Measurements from ENCODE around the gene CNPY2.
"Not testable (repeated sequence)": the region's sequence is repeated elsewhere in the genome, so short reads cannot be mapped to it uniquely, and the experiment has no call there.

The CNPY2 gene

DNA sequence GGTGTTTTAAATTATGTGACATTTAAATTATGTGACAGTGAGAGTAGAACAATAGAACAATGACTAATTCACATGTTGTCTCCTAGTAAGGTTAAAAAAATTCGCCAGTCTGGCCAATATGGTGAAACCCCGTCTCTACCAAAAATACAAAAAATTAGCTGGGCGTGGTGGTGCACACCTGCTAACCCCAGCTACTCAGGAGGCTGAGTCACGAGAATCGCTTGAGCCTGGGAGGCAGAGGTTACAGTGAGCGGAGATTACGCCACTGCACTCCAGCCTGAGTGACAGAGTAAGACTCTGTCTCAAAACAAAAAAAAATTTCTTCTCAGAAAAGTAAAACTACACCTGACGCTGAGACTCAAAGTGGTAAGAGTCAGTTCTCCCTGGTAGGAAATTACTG lies 18.4 kb downstream of the CNPY2 start:
- DNase-seq (no peak), ATAC-seq (no peak)

DNA sequence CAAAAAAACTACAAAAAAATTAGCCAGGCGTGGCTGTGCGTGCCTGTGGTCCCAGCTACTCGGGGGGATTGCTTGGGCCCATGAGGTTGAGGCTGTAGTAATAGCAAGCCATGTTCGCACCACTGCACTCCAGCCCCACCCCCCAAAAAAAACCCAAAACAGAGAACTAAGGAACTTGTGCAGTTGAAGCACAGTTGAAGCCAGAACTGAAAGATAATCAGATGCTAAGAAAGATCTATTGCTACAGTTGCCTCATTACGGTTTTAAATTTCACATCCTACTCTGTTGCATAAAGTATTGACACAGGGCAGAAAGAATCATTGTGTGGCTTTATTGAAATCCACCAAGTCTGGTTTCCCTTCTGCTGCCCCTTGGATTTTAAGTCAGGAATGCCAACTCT lies 19.5 kb downstream of the CNPY2 start:
- ATAC-seq (no peak), DNase-seq (no peak)

DNA sequence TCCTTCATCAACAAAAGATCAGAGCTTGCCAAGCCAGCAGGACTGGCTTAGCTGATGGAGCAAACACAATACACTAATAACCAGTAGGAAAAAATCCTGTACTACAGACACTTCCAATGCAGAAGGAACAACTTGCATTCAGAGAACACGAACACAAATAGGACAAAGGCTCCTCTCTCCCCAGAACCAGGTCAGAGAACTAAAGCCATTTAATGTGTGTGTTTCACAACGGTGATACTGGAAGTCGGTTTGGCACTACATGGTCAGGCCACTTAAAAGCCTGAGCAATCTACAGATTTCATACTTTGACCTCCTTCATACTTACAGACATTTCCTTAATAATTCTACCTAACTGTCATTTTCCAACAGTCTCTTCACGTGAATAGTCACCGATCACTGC lies 22.0 kb downstream of the CNPY2 start:
- DNase-seq (no peak), ATAC-seq (no peak)

DNA sequence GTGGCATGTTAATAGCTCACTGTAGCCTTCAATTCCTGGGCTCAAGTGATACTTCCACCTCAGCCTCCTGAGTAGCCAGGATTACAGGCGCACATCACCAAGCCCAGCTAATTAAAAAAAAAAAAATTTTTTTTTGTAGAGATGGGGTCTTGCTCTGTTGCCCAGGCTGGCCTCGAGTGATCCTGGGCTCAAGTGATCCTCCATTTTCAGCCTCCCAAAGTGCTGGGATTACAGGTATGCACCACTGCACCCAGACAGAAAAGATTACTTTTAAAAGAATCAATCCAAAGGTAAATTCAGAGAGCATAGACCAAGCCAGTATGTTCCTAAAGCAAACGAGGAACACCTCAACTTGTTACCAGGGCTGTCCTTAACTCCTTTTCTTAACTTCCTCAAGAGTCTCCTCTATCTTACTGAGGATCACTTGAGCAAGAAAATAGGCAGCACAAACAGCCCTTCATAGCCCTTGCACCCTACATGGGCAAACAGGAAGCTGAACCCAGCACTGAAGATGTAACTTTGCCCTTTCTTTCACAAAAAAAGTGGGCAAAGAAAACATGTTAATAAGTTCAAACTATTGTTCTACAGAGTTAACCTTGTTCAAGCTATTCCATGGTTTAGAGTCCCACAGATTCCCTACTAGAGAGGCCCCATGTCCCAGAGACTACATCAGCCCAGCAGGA lies 26.9 kb downstream of the CNPY2 start:
- no peak for DNase-seq
- ATAC-seq: no peak

DNA sequence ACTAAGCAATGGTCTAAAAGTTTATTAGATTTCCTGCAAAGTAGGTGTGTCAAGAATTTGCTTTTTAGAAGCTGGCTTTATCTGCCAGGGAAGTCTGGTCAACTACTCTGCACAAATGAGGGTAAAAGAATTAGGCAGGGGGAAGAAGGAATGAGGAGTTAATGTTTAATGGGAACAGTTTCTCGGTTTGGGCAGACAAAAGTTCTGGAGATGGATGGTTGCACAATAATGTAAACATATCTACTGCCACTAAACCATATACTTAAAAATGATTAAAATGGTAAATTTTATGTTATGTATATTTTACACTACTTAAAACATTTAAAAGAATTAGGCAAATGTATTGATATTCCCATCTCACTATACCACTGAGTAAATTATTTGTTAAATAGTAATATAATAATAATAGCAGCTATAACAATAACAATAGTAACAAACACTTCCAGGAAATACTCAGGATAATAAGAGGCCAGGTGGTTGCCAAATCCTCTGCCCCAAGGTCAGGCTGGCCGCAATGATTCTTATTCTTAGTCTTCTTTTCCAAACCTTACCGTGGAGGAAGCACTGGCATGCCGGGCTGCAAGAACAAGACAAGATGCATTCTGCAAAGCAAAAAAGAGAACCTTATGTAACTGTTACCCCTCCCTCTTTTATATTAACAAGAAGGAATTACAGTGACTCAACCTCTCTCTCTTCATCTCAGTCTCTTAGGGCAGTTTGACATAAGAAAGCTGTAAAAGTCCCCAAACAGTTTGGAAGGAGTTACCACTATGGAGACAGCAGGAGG lies 29.6 kb downstream of the CNPY2 start:
- DNase-seq: no peak
- no peak for ATAC-seq

DNA sequence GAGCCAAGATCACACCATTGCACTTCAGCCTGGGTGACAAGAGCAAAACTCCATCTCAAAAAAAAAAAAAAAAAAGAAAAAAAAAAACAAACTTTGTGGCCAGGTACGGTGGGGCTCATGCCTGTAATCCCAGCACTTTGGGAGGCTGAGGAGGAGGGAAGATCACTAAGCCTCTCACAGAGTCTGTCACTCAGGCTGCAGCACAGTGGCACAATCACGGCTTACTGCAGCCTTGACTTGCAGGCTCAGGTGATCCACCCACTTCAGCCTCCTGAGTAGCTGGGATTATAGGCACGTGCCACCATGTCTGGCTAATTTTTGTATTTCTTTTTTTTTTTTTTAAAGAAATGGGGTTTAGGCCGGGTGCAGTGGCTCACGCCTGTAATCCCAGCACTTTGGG lies 31.5 kb downstream of the CNPY2 start:
- ATAC-seq, DNase-seq: not testable (repeated sequence)

DNA sequence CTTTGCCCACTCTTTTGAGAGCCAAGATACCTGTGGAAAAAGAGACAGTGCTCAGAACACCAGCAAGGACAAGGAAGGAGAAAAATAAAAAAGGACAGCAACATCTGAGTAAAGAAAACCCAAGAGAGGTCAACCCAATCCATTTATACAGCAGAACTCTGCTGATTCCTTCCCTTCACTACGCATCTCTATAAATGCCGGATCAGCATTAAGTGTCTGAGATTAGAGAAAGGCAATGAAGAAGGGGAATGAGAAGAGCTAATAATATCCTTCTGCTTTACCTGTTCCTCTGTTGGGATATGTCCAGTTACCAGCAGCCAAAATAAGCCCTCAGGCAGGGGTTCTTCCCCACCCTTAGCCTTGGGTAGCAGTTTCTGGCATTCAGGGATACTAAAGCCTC lies 33.2 kb downstream of the CNPY2 start:
- ATAC-seq (no peak), DNase-seq (no peak)

DNA sequence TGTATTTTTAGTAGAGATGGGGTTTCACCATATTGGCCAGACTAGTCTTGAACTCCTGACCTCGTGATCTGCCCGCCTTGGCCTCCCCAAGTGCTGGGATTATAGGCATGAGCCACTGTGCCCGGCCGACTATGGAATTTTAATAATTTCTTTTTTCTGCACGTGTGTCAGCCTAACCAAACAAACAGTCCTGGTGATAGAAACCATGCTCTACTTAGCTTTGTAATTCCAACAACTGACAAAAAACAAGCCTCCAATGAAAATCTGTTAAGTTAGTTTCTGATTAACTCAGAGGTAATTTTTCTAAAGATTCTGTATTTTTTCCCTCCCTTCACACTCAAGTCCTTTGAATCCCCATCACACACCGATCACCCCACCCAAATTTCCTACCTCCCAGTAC lies 33.8 kb downstream of the CNPY2 start:
- ATAC-seq (no peak), DNase-seq (no peak)

DNA sequence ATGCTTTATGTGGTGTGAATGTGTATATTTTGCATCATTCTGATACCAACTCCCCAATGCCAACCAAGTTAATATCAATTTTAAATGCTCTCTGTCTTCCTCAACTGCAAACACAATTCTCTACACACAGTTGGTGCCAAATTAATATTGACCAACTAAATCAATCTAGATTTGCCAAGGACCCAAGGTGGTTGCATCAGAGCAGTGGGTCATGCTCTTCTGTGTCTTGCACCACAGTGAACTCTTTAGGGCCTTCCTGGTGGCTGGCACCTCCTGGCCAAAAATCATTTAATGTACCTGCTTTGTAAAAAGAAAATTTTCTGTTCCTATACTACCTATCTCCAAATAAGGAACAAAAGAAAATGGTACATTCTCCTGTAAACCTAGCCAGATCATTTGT lies 34.9 kb downstream of the CNPY2 start:
- ATAC-seq (no peak), DNase-seq (no peak)

DNA sequence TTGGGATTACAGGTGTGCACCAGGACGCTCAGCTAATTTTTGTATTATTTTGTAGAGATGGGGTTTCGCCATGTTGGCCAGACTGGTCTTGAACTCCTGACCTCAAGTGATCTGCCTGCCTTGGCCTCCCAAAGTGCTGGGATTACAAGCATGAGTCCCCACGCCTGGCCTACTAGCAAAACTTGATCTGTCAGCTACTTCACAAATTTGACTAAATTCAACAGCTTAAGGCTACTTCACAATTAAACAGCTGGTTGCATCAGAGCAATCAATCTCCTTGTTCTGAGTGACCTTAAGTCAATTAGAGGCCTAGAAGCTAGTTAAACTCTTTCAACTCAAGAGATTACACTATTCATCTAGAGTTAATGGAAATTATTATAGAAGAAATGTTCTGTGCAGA lies 36.9 kb downstream of the CNPY2 start:
- DNase-seq (no peak), ATAC-seq (no peak)

DNA sequence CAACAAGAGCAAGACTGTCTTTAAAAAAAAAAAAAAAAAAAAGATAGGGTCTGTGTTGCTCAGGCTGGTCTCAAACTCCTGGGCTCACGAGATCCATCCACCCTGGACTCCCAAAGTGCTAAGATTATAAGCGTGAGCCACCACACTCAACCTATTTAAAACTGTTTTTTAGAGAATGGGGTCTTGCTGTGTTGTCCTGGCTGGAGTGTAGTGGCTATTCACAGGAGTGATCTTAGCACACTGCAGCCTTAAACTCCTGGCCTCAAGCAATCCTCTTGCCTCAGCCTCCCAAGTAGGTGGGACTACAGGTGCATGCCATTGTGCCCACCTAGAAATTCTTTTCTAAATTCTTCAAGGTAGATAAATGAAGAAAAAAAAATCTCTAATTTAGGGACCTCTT lies 41.5 kb downstream of the CNPY2 start:
- no peak for ATAC-seq
- DNase-seq: no peak

DNA sequence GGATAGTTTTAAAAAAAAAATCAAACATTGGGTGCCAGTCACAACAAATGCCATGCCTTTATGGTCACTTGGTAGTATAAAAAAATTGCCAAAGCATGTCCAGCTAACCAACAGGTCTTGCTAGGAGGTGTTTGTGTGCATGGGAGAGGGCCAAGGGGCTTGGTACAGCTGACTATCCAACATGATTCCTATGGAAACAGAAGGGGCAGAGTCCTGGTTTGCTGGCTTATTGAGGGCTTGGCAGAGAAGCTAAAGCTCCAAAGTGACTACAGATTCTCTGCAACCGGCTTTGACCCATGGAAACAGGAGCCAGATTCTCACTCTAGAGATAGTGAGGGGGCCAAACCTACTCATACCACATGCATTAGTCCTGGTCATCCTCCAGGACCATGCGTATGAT lies 43.3 kb downstream of the CNPY2 start:
- DNase-seq, ATAC-seq: not testable (repeated sequence)

DNA sequence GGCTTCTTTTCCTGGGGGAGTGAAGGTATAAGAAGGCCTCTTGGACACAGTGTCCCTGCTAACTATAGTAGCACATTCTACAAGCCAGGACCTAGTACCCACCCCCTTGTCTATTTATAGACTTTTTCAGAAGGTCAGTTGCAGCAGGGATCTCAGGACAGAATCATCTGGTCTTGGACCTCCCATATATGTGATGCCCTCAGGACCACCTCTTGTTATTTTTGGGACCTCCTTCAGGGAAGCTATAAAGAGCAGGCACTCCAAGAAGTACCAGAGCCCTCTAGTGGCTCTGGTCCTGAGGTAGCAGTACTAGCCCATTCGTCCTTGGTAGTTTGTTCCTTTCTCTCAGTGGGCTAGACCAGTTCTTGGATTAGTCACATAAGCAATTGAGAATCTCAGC lies 44.8 kb downstream of the CNPY2 start:
- no peak for ATAC-seq
- DNase-seq: no peak

DNA sequence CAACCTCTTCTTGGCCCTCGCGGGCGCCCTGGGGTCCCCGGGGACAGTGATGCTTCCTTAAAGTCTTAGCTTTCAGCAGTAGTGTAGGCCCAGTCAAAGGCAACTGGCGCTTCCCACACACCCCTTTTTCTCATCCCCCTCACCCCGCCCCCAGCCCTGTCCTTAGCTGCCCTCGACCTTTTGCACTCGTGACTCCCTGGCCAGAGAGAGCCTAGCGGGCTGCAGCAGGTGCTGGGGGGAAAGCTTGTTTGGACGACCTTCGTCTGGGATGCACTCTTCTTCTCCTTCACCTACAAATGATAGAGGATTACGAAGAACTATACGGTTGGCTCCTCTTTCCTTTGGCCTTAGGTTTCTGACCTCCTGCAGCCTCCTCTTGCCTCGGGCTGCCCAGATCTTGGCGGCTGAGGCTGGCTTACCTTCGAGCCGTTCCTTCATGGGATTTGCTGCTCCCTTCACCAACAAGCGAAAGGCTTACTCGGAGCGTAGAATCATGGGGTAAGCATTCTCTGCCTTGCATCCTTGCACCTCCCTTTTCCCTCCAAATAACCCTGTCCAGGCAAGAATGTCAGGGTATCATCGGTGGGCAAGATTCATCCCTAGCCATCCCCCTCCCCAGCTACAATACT lies 48.2 kb downstream of the CNPY2 start:
- DNase-seq: no peak
- no peak for ATAC-seq

DNA sequence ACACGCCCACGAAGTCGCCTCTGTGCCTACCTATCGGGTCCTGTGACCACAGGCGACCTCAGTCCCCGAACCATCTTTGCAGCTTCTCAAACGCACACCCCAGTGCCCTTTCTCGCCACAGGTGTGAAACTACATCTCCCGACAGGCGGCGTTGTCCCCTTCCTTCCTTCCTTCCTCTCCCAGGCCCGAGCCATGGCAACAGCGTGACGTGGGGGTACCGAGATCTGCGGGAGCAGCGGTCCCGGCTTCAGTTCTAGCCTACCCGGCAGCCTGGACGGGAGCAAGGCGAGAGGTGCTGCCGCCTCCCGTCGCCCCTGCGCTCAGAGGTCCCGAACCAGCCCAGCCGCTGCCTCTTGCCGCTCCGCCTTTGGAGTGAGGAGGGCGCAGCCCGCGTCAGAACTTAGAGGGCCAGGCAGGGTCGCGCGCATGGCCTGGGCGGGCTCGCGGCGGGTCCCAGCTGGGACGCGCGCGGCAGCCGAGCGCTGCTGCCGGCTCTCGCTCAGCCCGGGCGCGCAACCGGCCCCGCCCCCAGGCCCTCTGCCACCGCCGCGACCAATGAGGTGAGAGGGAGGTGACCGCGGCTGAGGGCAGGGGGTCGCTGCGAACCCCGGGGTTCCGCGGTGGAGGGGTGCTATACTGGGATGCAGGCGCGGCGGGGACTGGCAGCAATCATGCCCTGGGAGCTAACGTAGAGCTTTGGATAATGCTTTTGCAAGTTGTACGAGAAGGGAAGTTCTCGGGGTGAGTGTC lies 48.9 kb downstream of the CNPY2 start, which contains the start of gene COQ10A:
TSS of gene COQ10A (plus strand) at position 250 of the 750 bp plus-strand sequence. CDS start at position 427, 177 bp downstream.
- ATAC-seq: peak; percentile 93
- peak; percentile 88 for DNase-seq

DNA sequence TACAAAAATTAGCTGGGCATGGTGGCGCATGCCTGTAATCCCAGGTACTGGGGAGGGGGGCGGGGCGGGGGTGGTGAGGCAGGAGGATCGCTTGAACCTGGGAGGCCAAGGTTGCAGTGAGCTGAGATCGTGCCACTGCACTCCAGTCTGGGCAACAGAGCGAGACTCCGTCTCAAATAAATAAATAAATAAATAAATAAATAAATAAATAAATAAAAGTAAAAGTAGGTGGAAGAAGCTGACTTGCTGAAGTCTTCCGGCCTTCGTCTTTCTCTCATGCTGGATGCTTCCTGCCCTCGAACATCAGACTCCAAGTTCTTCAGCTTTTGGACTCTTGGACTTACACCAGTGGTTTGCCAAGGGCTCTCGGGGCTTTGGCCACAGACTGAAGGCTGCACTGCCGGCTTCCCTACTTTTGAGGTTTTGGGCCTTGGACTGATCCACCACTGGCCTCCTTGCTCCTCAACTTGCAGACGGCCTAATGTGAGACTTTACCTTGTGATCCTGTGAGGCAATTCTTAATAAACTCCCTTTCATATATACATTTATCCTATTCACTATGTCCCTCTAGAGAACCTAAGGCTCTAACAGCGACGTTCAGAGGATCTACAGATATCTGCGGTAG lies 49.6 kb downstream of the CNPY2 start:
- ATAC-seq: not testable (repeated sequence)

DNA sequence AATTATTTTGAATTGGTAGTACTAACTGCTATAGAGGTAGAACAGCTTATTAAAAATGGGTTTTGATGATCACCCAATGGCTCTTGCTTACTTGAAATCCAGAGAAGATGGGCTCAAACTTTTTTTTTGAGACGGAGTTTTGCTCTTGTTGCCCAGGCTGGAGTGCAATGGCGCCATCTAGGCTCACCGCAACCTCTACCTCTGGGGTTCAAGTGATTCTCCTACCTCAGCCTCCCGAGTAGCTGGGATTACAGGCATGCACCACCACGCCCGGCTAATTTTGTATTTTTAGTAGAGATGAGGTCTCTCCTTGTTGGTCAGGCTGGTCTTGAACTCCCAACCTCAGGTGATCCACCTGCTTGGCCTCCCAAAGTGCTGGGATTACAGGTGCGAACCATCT lies 52.8 kb downstream of the CNPY2 start:
- not testable (repeated sequence) for ATAC-seq, DNase-seq

More for the DNA sequence above, 49.6 kb downstream of the CNPY2 start:
- DNase-seq: not testable (repeated sequence)

DNA sequence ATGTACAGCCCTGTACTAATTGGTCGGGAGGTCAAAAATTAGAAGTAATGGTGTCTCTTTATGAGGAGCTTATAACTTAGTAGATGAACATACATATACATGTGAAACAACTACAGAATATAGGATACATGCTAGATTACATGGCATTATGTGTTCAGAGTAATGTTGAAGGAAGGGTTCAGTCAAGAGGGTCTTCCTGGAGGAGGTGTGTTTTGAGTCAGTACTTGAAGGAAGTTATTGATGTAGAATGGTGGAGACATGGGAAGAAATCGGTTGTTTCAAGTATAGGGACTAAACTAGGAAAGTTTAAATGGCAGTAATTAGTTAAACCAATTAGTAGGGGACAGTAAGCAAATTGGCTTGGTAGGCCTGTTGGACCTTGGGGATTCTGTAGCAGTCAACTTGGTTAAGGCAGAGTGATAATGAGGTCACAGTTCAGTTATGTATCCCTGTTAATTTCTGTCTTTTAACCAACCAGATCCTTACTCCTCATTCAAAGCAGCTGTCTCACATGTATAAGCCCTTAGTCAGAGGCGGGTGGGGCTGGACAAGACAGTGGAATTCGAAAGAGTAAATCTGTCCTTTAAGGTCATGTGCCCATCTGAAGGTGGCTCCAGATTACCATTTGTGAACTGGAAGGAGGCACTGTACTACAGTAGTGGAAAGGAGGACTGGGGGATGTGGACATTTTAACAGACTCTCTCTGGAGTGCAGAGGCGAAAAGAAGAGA lies 54.1 kb downstream of the CNPY2 start:
- ATAC-seq (no peak), DNase-seq (no peak)

DNA sequence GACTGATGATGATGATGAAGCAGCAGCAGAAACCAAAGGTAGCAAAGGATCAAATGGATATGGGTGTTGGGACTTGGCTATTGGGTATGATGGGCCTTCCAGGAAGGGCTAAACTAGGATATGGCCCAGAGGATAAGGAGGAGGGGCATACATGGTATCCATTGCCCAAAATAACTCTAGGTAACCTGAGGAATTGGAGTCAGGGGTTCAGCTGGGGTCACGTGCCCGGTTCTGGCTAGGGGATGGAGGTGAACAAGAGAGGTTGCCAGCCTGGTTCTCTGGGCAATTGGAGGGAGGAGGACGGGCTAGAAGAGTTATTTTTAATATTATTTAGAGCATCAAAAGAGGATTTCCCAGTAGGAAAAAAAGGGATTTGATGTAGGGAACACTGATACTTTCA lies 54.9 kb downstream of the CNPY2 start:
- ATAC-seq: no peak

DNA sequence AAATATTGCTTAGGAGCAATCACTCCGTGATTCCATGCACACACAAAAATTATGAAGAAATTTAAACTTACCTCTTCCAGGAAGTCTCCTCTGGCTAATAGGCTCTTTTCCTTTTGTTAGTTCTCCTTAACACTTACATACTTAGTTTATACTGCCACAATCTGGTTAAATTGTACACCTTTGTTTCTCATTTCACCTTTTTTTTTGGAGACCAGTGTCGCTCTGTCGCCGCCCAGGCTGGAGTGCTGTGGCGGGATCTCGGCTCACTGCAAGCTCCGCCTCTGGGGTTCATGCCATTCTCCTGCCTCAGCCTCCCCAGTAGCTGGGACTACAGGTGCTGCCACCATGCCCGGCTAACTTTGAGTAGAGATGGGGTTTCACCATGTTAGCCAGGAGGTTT lies 55.4 kb downstream of the CNPY2 start:
- DNase-seq (no peak), ATAC-seq (no peak)

More for the DNA sequence above, 54.9 kb downstream of the CNPY2 start:
- DNase-seq: no peak
